ENCODE measurements around the gene TMEM38B.

DNA sequence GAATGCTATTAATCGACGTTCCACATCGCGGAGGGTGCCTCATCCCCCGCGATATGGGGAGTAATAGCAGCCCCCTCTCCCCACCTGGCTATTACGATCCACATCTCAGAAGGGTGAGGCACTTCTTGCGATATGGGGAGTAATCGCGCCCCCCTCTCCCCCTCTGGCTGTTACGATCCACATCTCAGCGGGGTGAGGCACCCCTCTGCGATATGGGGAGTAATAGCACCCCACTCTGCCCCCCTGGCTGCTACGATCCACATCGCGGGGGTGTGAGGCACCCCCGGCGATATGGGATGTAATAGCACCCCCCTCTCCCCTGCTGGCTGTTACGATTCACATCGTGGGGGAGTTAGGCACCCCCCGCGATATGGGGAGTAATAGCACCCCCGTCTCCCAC is 128.5 kb downstream of the TMEM38B start:
- TF ChIP-seq POLR2AphosphoS5 (IDR thresholded peaks at IDR 0.05; ENCODE audit: low read depth, low read length) (no peak), FOSL2 (IDR thresholded peaks at IDR 0.05; ENCODE audit: borderline replicate concordance, low read depth) (no peak), FOXM1 (IDR thresholded peaks at IDR 0.05; ENCODE audit: low read depth) (no peak), EP300 (IDR thresholded peaks at IDR 0.05; ENCODE audit: borderline replicate concordance in 1 of 2, low read depth in 1 of 2, low read length in 1 of 2) (no peak), MXI1 (IDR thresholded peaks at IDR 0.05; ENCODE audit: low read depth, low read length) (no peak), SIN3A (IDR thresholded peaks at IDR 0.05; ENCODE audit: borderline replicate concordance, low read depth, low read length) (no peak)
- TF ChIP-seq, protein P1, sequence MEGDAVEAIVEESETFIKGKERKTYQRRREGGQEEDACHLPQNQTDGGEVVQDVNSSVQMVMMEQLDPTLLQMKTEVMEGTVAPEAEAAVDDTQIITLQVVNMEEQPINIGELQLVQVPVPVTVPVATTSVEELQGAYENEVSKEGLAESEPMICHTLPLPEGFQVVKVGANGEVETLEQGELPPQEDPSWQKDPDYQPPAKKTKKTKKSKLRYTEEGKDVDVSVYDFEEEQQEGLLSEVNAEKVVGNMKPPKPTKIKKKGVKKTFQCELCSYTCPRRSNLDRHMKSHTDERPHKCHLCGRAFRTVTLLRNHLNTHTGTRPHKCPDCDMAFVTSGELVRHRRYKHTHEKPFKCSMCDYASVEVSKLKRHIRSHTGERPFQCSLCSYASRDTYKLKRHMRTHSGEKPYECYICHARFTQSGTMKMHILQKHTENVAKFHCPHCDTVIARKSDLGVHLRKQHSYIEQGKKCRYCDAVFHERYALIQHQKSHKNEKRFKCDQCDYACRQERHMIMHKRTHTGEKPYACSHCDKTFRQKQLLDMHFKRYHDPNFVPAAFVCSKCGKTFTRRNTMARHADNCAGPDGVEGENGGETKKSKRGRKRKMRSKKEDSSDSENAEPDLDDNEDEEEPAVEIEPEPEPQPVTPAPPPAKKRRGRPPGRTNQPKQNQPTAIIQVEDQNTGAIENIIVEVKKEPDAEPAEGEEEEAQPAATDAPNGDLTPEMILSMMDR (IDR thresholded peaks at IDR 0.05): no peak
- TF ChIP-seq, protein P2, sequence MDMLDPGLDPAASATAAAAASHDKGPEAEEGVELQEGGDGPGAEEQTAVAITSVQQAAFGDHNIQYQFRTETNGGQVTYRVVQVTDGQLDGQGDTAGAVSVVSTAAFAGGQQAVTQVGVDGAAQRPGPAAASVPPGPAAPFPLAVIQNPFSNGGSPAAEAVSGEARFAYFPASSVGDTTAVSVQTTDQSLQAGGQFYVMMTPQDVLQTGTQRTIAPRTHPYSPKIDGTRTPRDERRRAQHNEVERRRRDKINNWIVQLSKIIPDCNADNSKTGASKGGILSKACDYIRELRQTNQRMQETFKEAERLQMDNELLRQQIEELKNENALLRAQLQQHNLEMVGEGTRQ (IDR thresholded peaks at IDR 0.05; ENCODE audit: borderline replicate concordance, low read depth, low read length): no peak
- TF ChIP-seq, protein P3, sequence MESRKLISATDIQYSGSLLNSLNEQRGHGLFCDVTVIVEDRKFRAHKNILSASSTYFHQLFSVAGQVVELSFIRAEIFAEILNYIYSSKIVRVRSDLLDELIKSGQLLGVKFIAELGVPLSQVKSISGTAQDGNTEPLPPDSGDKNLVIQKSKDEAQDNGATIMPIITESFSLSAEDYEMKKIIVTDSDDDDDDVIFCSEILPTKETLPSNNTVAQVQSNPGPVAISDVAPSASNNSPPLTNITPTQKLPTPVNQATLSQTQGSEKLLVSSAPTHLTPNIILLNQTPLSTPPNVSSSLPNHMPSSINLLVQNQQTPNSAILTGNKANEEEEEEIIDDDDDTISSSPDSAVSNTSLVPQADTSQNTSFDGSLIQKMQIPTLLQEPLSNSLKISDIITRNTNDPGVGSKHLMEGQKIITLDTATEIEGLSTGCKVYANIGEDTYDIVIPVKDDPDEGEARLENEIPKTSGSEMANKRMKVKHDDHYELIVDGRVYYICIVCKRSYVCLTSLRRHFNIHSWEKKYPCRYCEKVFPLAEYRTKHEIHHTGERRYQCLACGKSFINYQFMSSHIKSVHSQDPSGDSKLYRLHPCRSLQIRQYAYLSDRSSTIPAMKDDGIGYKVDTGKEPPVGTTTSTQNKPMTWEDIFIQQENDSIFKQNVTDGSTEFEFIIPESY (IDR thresholded peaks at IDR 0.05; ENCODE audit: borderline replicate concordance, low read depth): no peak
